Right lobe of liver (tissue), 6 donors: ENCODE data around the gene TMEM42. TPM values are rescaled to one million over a fixed set of nuclear protein-coding genes. Genes with fewer than 3 reads are reported as not detected.

Experiments
- ATAC-seq, 4 donors: fragments of 200-7000 bp; cut with Tn5 transposase; one replicate each; pipeline ENCODE4 v1.9.1; 2020; ENCODE audit warnings: mild to moderate bottlenecking in 4 of 4, moderate library complexity in 4 of 4
- DNase-seq, 3 donors: peaks; one replicate each; pipeline ENCODE4 v3.0.0-alpha.2; 2020
- H3K27ac ChIP-seq, 3 donors: fragments of 200-600 bp; one replicate each; pipeline ENCODE4 v1.8.0; 2022
- H3K27me3 ChIP-seq, 2 donors: fragments of 200-600 bp; one replicate each; pipeline ENCODE4 v1.8.0; 2022
- H3K36me3 ChIP-seq, 4 donors: fragments of 200-600 bp; sonication (generic) in 1 of 4; one replicate each; pipeline versions ENCODE4 v1.5.1 to v1.8.0; 2017 to 2022; ENCODE audit warnings: control low read depth in 1 of 4
- H3K4me1 ChIP-seq, 4 donors: fragments of 200-600 bp; sonication (generic) in 1 of 4; one replicate each; pipeline versions ENCODE4 v1.5.1 to v1.8.0; 2017 to 2022; ENCODE audit warnings: control low read depth in 1 of 4
- H3K4me3 ChIP-seq, 3 donors: fragments of 200-600 bp; one replicate each; pipeline ENCODE4 v1.8.0; 2022
- H3K9me3 ChIP-seq, 4 donors: fragments of 200-600 bp; sonication (generic) in 1 of 4; one replicate each; pipeline versions ENCODE4 v1.5.1 to v1.8.0; 2017 to 2022; ENCODE audit warnings: control low read depth in 1 of 4
- CTCF ChIP-seq, 4 donors: fragments of 200-600 bp in 3 of 4; fragments of 450-650 bp in 1 of 4; IDR thresholded peaks; one replicate each; pipeline versions ENCODE4 v1.5.1 to v1.8.0; 2016 to 2022; ENCODE audit warnings: antibody characterized with exemption in 4 of 4, mild to moderate bottlenecking in 2 of 4
- POLR2A ChIP-seq: fragments of 450-650 bp; IDR thresholded peaks from one replicate; pipeline ENCODE4 v1.6.1; 2017; ENCODE audit warnings: antibody characterized with exemption, mild to moderate bottlenecking
- WGBS: methylation state at CpG from one replicate; pipeline ENCODE4 v1.1.6; 2018; ENCODE audit warnings: low coverage, low lambda C conversion rate; ENCODE audit not compliant: insufficient coverage; ENCODE audit errors: missing lambda C conversion rate; 5-methylcytosine and 5-hydroxymethylcytosine counted together
- intact Hi-C, 2 donors: fragments of 100-400 bp; cut with DNase I; formaldehyde crosslinking; loops; one replicate each; pipeline versions ENCODE4 v1.11.2 to v1.14.1; 2022
- total RNA-seq, 6 experiments: library from RNA; depleted of rRNA in 2 of 6; stranded (reverse); fragments of >200 nt in 2 of 6; fragmentation: NEBNext Ultra II Directional in 3 of 6; extraction: Animal tissue kit (Norgen Biotek cat#: 25700) in 3 of 6; gene quantifications; one replicate each; pipeline versions ENCODE4 v1.1.0 to v1.2.4, GENCODE V29; 2016 to 2023
- donor health status: DM: no; HTN: yes; CAD: no.
- donor health status: DM: no; HTN: no; CAD: no.
- donor health status: DM: no; HTN: no; CAD: no.
- donor health status: DM: no; HTN: yes; CAD: no.
- donor health status: DM: no; HTN: yes; CAD: no.

Gene TMEM42
- total RNA-seq, 6 experiments from 2014 or later: 4.9 to 10.9 (median 8.4) TPM

- no peak for TF ChIP-seq CTCF (IDR thresholded peaks at IDR 0.05)
- no peak for TF ChIP-seq POLR2A
- Histone ChIP-seq H3K4me1 (no peaks in the 10 kb centered on the region), H3K27me3 (no peaks in the 10 kb centered on the region), H3K4me3 (no peak overlapping the region), H3K9me3 (no peaks in the 10 kb centered on the region), H3K36me3 (no peaks in the 10 kb centered on the region), H3K27ac (no peak overlapping the region)
- no peak for ATAC-seq
- no peak for DNase-seq
- WGBS: no CpG with 5 or more reads among the region's 3 CpGs
- intact Hi-C loops: no loop called here
Observed at GRCh38 chr3:44886561-44886960, 24.8 kb downstream of the TMEM42 start.

DNA sequence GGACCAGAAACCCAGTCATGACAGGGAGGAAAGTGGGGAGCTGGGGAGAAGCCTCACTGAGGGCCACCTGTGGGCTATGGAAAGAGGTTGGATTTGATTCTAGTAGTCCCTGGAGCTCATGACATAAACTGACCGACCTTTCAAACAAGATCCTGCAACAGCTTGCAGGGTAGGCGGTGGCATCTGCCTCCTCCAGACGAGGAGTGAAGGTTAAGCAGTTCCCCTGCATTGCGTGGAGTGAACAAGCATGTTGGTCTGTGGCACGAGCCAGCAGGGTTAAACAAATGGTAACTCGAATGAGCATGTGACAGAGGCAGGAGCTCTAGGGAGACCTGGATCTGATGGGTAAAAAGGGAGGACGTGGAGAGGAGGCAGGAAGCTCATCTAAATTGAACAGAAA lies 25.4 kb downstream of the TMEM42 start:
- no peak for DNase-seq
- no peaks in the 10 kb centered on the region for H3K36me3 ChIP-seq
- WGBS: 70% methylated on average over 7 of the region's 7 CpGs
- ATAC-seq: no peak
- TF ChIP-seq POLR2A (no peak), CTCF (IDR thresholded peaks at IDR 0.05) (no peak)
- no peaks in the 10 kb centered on the region for H3K4me1 ChIP-seq
- intact Hi-C loops: no loop called here
- no peak overlapping the region for H3K4me3 ChIP-seq
- H3K27me3 ChIP-seq: no peaks in the 10 kb centered on the region
- H3K27ac ChIP-seq: no peak overlapping the region
- H3K9me3 ChIP-seq: no peaks in the 10 kb centered on the region

- H3K4me1 ChIP-seq: no peaks in the 10 kb centered on the region
- no peak overlapping the region for H3K4me3 ChIP-seq
- DNase-seq (no peak), ATAC-seq (no peak)
- intact Hi-C loops: no loop called here
- no peaks in the 10 kb centered on the region for H3K36me3 ChIP-seq
- H3K9me3 ChIP-seq: no peaks in the 10 kb centered on the region
- WGBS: 43% methylated on average over 1 of the region's 3 CpGs
- no peaks in the 10 kb centered on the region for H3K27me3 ChIP-seq
- no peak overlapping the region for H3K27ac ChIP-seq
- TF ChIP-seq POLR2A (no peak), CTCF (IDR thresholded peaks at IDR 0.05) (no peak)
Observed at GRCh38 chr3:44890258-44890657, 28.5 kb downstream of the TMEM42 start.

DNA sequence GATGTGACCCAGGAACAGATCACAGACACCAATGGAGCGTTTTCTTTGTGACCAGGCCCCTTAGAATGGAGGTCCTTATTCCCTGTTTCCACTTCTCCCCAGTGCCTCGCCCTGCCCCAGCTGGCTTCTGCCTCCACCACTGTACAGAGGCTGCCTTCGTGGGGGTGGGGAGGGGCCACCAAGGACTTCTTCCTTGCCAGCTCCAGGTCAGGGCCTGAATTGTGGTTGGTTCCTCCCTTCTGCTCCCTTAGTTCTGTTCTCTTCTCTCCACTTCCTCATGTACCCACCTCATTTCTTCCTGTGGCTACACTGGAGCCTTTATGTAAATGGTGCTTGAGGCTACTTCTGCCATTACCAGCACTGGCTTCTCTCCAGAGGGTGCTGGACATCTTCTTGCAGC lies 29.1 kb downstream of the TMEM42 start:
- no peaks in the 10 kb centered on the region for H3K36me3 ChIP-seq
- TF ChIP-seq CTCF (IDR thresholded peaks at IDR 0.05): no peak
- no peak for TF ChIP-seq POLR2A

DNA sequence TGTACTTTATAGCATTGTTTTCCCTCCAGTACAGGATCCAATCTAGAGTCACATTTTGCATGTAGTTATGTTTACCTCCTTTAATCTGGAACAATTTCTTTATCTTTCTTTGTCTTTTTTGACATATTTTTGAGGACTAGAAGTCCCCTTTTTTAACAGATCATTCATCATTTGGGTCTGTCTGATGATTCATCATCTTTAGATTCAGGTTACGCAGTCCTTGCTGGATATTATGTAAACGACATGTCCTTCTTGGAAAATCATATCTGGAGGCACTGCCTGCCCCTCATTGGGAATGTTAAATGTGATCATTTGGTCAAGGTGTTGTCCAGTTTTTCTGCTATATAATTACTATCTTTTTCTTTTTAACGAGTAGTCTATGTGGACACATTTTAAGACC lies 31.0 kb downstream of the TMEM42 start:
- 60% methylated on average over 3 of the region's 3 CpGs for WGBS
- Histone ChIP-seq H3K9me3 (no peaks in the 10 kb centered on the region), H3K4me3 (no peak overlapping the region), H3K36me3 (no peaks in the 10 kb centered on the region), H3K27me3 (no peaks in the 10 kb centered on the region), H3K4me1 (no peaks in the 10 kb centered on the region), H3K27ac (no peak overlapping the region)
- intact Hi-C loops: no loop called here
- TF ChIP-seq CTCF (IDR thresholded peaks at IDR 0.05) (no peak), POLR2A (no peak)
- DNase-seq (no peak), ATAC-seq (no peak)

More for the DNA sequence above, 29.1 kb downstream of the TMEM42 start:
- no peak overlapping the region for H3K4me3 ChIP-seq
- intact Hi-C loops: no loop called here
- no peaks in the 10 kb centered on the region for H3K4me1 ChIP-seq
- ATAC-seq (no peak), DNase-seq (no peak)
- 14% methylated on average over 1 of the region's 3 CpGs for WGBS
- no peaks in the 10 kb centered on the region for H3K9me3 ChIP-seq
- H3K27ac ChIP-seq: no peak overlapping the region
- H3K27me3 ChIP-seq: no peaks in the 10 kb centered on the region
